ENCODE data around the gene TEX55.

DNA sequence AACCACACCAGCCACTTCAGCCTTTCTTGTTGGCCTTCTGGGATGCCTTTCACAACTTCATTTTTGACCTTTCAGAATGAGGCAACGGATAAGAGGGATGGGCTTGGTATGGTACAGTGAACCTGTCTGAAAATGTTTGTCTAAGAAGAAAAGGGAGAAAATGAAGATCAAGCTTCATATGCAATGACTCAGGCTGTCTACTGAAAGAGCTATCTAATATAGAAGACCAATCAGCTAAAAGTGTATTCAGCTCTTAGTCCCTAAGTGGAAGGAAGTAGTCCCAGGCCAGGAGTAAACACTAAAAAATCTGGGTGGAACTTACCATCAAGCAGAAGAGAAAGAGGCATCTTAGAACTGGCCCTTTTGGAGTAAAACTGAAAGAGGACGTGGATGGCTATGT is 15.3 kb downstream of the TEX55 start:
- TF ChIP-seq CTCF (conservative IDR thresholded peaks at IDR 0.05; ENCODE audit: low read depth in 2 of 2) (no peak), REST (IDR thresholded peaks at IDR 0.05; ENCODE audit: unreplicated experiment) (no peak), EZH2 (IDR thresholded peaks at IDR 0.05; ENCODE audit: low read depth, unreplicated experiment) (no peak), POLR2AphosphoS5 (IDR thresholded peaks at IDR 0.05; ENCODE audit: low read depth) (no peak), EZH2phosphoT487 (IDR thresholded peaks at IDR 0.05; ENCODE audit: unreplicated experiment) (no peak), ZNF462 (CRISPR knock-in tag; IDR thresholded peaks at IDR 0.05) (no peak), JUNB (IDR thresholded peaks at IDR 0.05; ENCODE audit: unreplicated experiment) (no peak), ZNF114 (CRISPR knock-in tag; IDR thresholded peaks at IDR 0.05) (no peak), STAT1 (IDR thresholded peaks at IDR 0.05; ENCODE audit: unreplicated experiment) (no peak), CREB1 (CRISPR knock-in tag; IDR thresholded peaks at IDR 0.05; ENCODE audit: low read depth) (no peak), ZNF331 (CRISPR knock-in tag; IDR thresholded peaks at IDR 0.05; ENCODE audit: low read depth) (no peak)
- TF ChIP-seq, protein P1, sequence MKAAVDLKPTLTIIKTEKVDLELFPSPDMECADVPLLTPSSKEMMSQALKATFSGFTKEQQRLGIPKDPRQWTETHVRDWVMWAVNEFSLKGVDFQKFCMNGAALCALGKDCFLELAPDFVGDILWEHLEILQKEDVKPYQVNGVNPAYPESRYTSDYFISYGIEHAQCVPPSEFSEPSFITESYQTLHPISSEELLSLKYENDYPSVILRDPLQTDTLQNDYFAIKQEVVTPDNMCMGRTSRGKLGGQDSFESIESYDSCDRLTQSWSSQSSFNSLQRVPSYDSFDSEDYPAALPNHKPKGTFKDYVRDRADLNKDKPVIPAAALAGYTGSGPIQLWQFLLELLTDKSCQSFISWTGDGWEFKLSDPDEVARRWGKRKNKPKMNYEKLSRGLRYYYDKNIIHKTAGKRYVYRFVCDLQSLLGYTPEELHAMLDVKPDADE (IDR thresholded peaks at IDR 0.05) = no peak

Data from GM23338 (cell line).